Stimulated activated CD4-positive, alpha-beta T cell treated with anti-CD3 and anti-CD28 coated beads, Interleukin-12 subunit alpha, Interleukin-12 subunit beta, amount 100 ng/mL, for 24 hours (primary cell): ENCODE results near the gene LHFPL2.

ENCODE experiments used
- DNase-seq, 2 experiments: peaks; one replicate each; pipeline ENCODE4 v3.0.0-alpha.2; 2020; ENCODE audit warnings: low read depth in 2 of 2

Gene LHFPL2

GRCh38 chr5:78569441-78569840, 79.1 kb downstream of the LHFPL2 start:
- DNase-seq: no peak

- no peak for DNase-seq
Observed at GRCh38 chr5:78568676-78569075, 79.9 kb downstream of the LHFPL2 start.

GRCh38 chr5:78568212-78568611, 80.4 kb downstream of the LHFPL2 start:
- DNase-seq: no peak

- DNase-seq: no peak
Observed at GRCh38 chr5:78567617-78568016, 81.0 kb downstream of the LHFPL2 start.

GRCh38 chr5:78566747-78567425, 81.7 kb downstream of the LHFPL2 start:
- DNase-seq: no peak

GRCh38 chr5:78565395-78565794, 83.2 kb downstream of the LHFPL2 start:
- no peak for DNase-seq

GRCh38 chr5:78563621-78564020, 85.0 kb downstream of the LHFPL2 start:
- no peak for DNase-seq

GRCh38 chr5:78562714-78563330, 85.8 kb downstream of the LHFPL2 start:
- no peak for DNase-seq

GRCh38 chr5:78562001-78562400, 86.6 kb downstream of the LHFPL2 start:
- no peak for DNase-seq

GRCh38 chr5:78561261-78561660, 87.3 kb downstream of the LHFPL2 start:
- no peak for DNase-seq

GRCh38 chr5:78560000-78560855, 88.3 kb downstream of the LHFPL2 start:
- no peak for DNase-seq

GRCh38 chr5:78557601-78558000, 91.0 kb downstream of the LHFPL2 start:
- no peak for DNase-seq

GRCh38 chr5:78555870-78556269, 92.7 kb downstream of the LHFPL2 start:
- DNase-seq: no peak

GRCh38 chr5:78554670-78555069, 93.9 kb downstream of the LHFPL2 start:
- no peak for DNase-seq

GRCh38 chr5:78553580-78554353, 94.8 kb downstream of the LHFPL2 start:
- no peak for DNase-seq

GRCh38 chr5:78552729-78553342, 95.7 kb downstream of the LHFPL2 start:
- no peak for DNase-seq

- DNase-seq: no peak
Observed at GRCh38 chr5:78550891-78551290, 97.7 kb downstream of the LHFPL2 start.

- DNase-seq: no peak
Observed at GRCh38 chr5:78549043-78549442, 99.5 kb downstream of the LHFPL2 start.

- DNase-seq: no peak
Observed at GRCh38 chr5:78547731-78548615, 100.6 kb downstream of the LHFPL2 start.

GRCh38 chr5:78547183-78547582, 101.4 kb downstream of the LHFPL2 start:
- DNase-seq: no peak
